K562 (cell line): ENCODE results near the gene TBC1D17. TPM values are rescaled to one million over a fixed set of nuclear protein-coding genes. Genes with fewer than 3 reads are reported as not detected.

Experiments
- ETV5 ChIP-seq: sonication (generic); formaldehyde crosslinking; IDR thresholded peaks from 2 replicates; pipeline ENCODE4 v1.4.0; 2020; ENCODE audit warnings: low read depth, mild to moderate bottlenecking, missing genetic modification reagents
- HEY1 ChIP-seq: fragments of 250-450 bp; sonication (Bioruptor Pico); IDR thresholded peaks from 2 replicates; pipeline ENCODE4 v1.5.0; 2020; ENCODE audit warnings: mild to moderate bottlenecking, moderate library complexity, borderline replicate concordance
- KLF13 ChIP-seq: fragments of 450-650 bp; IDR thresholded peaks from 2 replicates; pipeline ENCODE4 v1.6.1; 2016; ENCODE audit warnings: missing genetic modification characterization, low read depth, mild to moderate bottlenecking, missing compliant biosample characterization, moderate library complexity, borderline replicate concordance
- RFX7 ChIP-seq: fragments of 250-450 bp; sonication (Bioruptor Pico); IDR thresholded peaks from 2 replicates; pipeline ENCODE4 v1.5.1; 2021; ENCODE audit warnings: mild to moderate bottlenecking
- SMARCE1 ChIP-seq: fragments of 450-650 bp; IDR thresholded peaks from 2 replicates; pipeline ENCODE4 v1.7.1; 2016; ENCODE audit warnings: mild to moderate bottlenecking
- TOE1 ChIP-seq, 2 experiments: fragments of 450-650 bp in 1 of 2; sonication (generic) in 1 of 2; formaldehyde crosslinking in 1 of 2; IDR thresholded peaks; 2 replicates each; pipeline versions ENCODE4 v1.7.1 to v1.8.0; 2016 to 2022; ENCODE audit warnings: borderline replicate concordance in 2 of 2, mild to moderate bottlenecking in 2 of 2, antibody characterized with exemption in 1 of 2, inconsistent platforms in 1 of 2, low read depth in 1 of 2, missing genetic modification reagents in 1 of 2, moderate library complexity in 1 of 2
- XRCC3 ChIP-seq: fragments of 450-650 bp; IDR thresholded peaks from 2 replicates; pipeline ENCODE4 v1.6.1; 2017; ENCODE audit warnings: mild to moderate bottlenecking, moderate library complexity
- ZNF263 ChIP-seq: sonication (generic); formaldehyde crosslinking; IDR thresholded peaks from 2 replicates; pipeline ENCODE4 v1.8.0; 2022; ENCODE audit warnings: mild to moderate bottlenecking, missing genetic modification reagents, borderline replicate concordance
- ZNF311 ChIP-seq: fragments of 250-450 bp; sonication (Bioruptor Pico); IDR thresholded peaks from 2 replicates; pipeline ENCODE4 v1.4.0; 2020; ENCODE audit warnings: mild to moderate bottlenecking, moderate library complexity
- polyA plus RNA-seq, 8 experiments: library from polyadenylated mRNA; depleted of rRNA in 4 of 8; stranded (reverse) in 5 of 8; unstranded in 3 of 8; fragments of >200 nt; fragmentation: Nextera tagmentation in 2 of 8; fragmentation: Illumina TruSeq in 1 of 8; extraction: Ambion mirVana in 2 of 8; extraction: Trizol in 1 of 8; gene quantifications; 2 replicates each; pipeline versions ENCODE4 v1.2.1 to v1.2.3, GENCODE V29; 2011 to 2014; ENCODE audit warnings: inconsistent platforms in 1 of 8, missing spikeins in 1 of 8
- total RNA-seq, 7 experiments: library from RNA; depleted of rRNA in 6 of 7; stranded (reverse); fragments of >200 nt in 6 of 7; fragmentation: Illumina TruSeq in 2 of 7; extraction: Trizol in 2 of 7; gene quantifications; 2 replicates each; pipeline versions ENCODE4 v1.2.1 to v1.2.3, GENCODE V29; 2011 to 2021; ENCODE audit warnings: low replicate concordance in 1 of 7
- TF ChIP-seq, protein P1 (sequence below): fragments of 250-450 bp; sonication (Bioruptor Pico); IDR thresholded peaks from 2 replicates; pipeline ENCODE4 v1.8.0; 2021; ENCODE audit warnings: mild to moderate bottlenecking, moderate library complexity
- TF ChIP-seq, protein P2 (sequence below): fragments of 200-800 bp; sonication (Bioruptor generic); IDR thresholded peaks from 2 replicates; pipeline ENCODE4 v1.6.1; 2016; ENCODE audit warnings: missing genetic modification characterization, missing compliant biosample characterization
- TF ChIP-seq, protein P3 (sequence below): fragments of 450-650 bp; IDR thresholded peaks from 2 replicates; pipeline ENCODE4 v1.6.1; 2018; ENCODE audit not compliant: partially characterized antibody

TBC1D17 gene
- total and polyA plus RNA-seq, 9 of the 15 experiments (the other 6 are each of a cell fraction or from before 2014, with no cell fraction given), result 0.42 to 16.0 (median 3.8) TPM

DNA sequence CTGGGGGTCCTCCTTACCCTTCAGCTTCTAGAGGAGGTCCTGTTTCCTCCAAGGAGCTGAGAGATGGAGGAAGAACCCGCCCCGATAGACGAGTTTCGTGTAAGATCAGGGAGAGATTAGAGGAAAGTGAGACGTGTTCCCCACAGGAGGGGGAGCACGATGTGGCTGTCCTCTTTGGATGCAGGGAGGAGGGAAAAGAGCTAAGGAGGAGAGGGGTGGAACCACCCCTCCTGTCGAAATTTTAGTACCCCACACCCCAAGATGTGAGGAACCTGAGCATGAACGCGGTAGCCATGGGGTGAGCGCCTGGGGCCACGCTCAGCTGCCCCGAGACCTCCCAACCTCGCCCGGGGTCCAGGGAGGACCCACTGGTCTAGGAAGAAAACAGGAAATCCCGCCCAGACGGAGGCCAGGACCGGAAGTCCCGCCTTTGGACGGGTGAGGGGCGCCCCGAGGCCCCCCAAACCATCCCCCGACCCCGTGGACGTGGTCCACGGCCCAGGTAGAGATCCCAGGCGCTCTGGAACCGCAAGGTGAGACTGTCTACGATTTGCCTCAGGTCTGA, 1.6 kb upstream of the TBC1D17 start (continued):
- TF ChIP-seq TOE1 (IDR thresholded peaks at IDR 0.05; ENCODE audit: borderline replicate concordance) (no peak), TOE1 (CRISPR knock-in tag; IDR thresholded peaks at IDR 0.05; ENCODE audit: borderline replicate concordance, low read depth) (no peak), HEY1 (CRISPR knock-in tag) (no peak), ETV5 (no peak), SMARCE1 (no peak), RFX7 (CRISPR knock-in tag) (no peak), XRCC3 (no peak), ZNF311 (CRISPR knock-in tag) (no peak), KLF13 (tag) (no peak), ZNF263 (CRISPR knock-in tag) (peak; percentile 98)
- TF ChIP-seq, protein P1, sequence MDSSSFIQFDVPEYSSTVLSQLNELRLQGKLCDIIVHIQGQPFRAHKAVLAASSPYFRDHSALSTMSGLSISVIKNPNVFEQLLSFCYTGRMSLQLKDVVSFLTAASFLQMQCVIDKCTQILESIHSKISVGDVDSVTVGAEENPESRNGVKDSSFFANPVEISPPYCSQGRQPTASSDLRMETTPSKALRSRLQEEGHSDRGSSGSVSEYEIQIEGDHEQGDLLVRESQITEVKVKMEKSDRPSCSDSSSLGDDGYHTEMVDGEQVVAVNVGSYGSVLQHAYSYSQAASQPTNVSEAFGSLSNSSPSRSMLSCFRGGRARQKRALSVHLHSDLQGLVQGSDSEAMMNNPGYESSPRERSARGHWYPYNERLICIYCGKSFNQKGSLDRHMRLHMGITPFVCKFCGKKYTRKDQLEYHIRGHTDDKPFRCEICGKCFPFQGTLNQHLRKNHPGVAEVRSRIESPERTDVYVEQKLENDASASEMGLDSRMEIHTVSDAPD, result no peak
- TF ChIP-seq, protein P2, sequence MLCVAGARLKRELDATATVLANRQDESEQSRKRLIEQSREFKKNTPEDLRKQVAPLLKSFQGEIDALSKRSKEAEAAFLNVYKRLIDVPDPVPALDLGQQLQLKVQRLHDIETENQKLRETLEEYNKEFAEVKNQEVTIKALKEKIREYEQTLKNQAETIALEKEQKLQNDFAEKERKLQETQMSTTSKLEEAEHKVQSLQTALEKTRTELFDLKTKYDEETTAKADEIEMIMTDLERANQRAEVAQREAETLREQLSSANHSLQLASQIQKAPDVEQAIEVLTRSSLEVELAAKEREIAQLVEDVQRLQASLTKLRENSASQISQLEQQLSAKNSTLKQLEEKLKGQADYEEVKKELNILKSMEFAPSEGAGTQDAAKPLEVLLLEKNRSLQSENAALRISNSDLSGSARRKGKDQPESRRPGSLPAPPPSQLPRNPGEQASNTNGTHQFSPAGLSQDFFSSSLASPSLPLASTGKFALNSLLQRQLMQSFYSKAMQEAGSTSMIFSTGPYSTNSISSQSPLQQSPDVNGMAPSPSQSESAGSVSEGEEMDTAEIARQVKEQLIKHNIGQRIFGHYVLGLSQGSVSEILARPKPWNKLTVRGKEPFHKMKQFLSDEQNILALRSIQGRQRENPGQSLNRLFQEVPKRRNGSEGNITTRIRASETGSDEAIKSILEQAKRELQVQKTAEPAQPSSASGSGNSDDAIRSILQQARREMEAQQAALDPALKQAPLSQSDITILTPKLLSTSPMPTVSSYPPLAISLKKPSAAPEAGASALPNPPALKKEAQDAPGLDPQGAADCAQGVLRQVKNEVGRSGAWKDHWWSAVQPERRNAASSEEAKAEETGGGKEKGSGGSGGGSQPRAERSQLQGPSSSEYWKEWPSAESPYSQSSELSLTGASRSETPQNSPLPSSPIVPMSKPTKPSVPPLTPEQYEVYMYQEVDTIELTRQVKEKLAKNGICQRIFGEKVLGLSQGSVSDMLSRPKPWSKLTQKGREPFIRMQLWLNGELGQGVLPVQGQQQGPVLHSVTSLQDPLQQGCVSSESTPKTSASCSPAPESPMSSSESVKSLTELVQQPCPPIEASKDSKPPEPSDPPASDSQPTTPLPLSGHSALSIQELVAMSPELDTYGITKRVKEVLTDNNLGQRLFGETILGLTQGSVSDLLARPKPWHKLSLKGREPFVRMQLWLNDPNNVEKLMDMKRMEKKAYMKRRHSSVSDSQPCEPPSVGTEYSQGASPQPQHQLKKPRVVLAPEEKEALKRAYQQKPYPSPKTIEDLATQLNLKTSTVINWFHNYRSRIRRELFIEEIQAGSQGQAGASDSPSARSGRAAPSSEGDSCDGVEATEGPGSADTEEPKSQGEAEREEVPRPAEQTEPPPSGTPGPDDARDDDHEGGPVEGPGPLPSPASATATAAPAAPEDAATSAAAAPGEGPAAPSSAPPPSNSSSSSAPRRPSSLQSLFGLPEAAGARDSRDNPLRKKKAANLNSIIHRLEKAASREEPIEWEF (CRISPR knock-in tag), result no peak
- TF ChIP-seq, protein P3, sequence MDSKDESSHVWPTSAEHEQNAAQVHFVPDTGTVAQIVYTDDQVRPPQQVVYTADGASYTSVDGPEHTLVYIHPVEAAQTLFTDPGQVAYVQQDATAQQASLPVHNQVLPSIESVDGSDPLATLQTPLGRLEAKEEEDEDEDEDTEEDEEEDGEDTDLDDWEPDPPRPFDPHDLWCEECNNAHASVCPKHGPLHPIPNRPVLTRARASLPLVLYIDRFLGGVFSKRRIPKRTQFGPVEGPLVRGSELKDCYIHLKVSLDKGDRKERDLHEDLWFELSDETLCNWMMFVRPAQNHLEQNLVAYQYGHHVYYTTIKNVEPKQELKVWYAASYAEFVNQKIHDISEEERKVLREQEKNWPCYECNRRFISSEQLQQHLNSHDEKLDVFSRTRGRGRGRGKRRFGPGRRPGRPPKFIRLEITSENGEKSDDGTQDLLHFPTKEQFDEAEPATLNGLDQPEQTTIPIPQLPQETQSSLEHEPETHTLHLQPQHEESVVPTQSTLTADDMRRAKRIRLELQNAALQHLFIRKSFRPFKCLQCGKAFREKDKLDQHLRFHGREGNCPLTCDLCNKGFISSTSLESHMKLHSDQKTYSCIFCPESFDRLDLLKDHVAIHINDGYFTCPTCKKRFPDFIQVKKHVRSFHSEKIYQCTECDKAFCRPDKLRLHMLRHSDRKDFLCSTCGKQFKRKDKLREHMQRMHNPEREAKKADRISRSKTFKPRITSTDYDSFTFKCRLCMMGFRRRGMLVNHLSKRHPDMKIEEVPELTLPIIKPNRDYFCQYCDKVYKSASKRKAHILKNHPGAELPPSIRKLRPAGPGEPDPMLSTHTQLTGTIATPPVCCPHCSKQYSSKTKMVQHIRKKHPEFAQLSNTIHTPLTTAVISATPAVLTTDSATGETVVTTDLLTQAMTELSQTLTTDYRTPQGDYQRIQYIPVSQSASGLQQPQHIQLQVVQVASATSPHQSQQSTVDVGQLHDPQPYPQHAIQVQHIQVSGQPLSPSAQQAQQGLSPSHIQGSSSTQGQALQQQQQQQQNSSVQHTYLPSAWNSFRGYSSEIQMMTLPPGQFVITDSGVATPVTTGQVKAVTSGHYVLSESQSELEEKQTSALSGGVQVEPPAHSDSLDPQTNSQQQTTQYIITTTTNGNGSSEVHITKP, result peak; percentile 73
